Measurements from ENCODE around the gene MACF1. TPM values are rescaled to one million over a fixed set of nuclear protein-coding genes. Genes with fewer than 3 reads are reported as not detected.
"Not testable (repeated sequence)": the region's sequence is repeated elsewhere in the genome, so short reads cannot be mapped to it uniquely, and the experiment has no call there.

MACF1 gene
- total and polyA plus RNA-seq, 8 donors = 49.8 to 161 (median 89.1) TPM

GRCh38 chr1:39199593-39199992, 4.9 kb upstream of the MACF1 start:
- no peak for DNase-seq
- Histone ChIP-seq H3K27ac (peak overlapping the region in 1 of 4 donors; percentile 19), H3K4me1 (peaks cover 6 to 32% (median 6%) of the 10 kb centered on the region in 3 donors), H3K9me3 (no peaks in the 10 kb centered on the region), H3K36me3 (no peaks in the 10 kb centered on the region), H3K4me3 (no peak overlapping the region), H3K27me3 (no peaks in the 10 kb centered on the region)
- TF ChIP-seq CTCF (IDR thresholded peaks at IDR 0.05) = no peak
- 77 to 90% methylated on average over 1 of the region's 1 CpG for WGBS, 2 donors
- ATAC-seq = no peak
- no peak for FAIRE-seq
- intact Hi-C loops (cut with DNase I) = loop anchor here in 1 of 3 donors (10.0 kb wide), 1 partner anchor 55 kb away; no protein-coding TSS in a partner anchor

- Histone ChIP-seq H3K27ac (peak overlapping the region in 3 of 4 donors; percentile 29 to 80 (median 59)), H3K27me3 (no peaks in the 10 kb centered on the region), H3K4me1 (peaks cover 0 to 6% (median 5%) of the 10 kb centered on the region in 3 donors), H3K4me3 (peak overlapping the region in 1 of 4 donors; percentile 14), H3K36me3 (no peaks in the 10 kb centered on the region), H3K9me3 (no peaks in the 10 kb centered on the region)
- WGBS, 2 donors = 72 to 73% methylated on average over 4 of the region's 4 CpGs
- DNase-seq (peak in 1 of 6 donors; percentile 38), FAIRE-seq (no peak), ATAC-seq (peak in 3 of 4 donors; percentile 57 to 81 (median 80))
- TF ChIP-seq CTCF (IDR thresholded peaks at IDR 0.05) = no peak
- intact Hi-C loops (cut with DNase I) = no loop called here
Observed at GRCh38 chr1:39205102-39205780, 746 bp downstream of the MACF1 start.

GRCh38 chr1:39205781-39206464, 1.4 kb downstream of the MACF1 start:
- peak overlapping the region in 1 of 4 donors; percentile 9 for H3K4me3 ChIP-seq

GRCh38 chr1:39208360-39208759, 3.9 kb downstream of the MACF1 start:
- H3K27ac ChIP-seq; intact Hi-C loops (cut with DNase I); FAIRE-seq; H3K4me3 ChIP-seq; DNase-seq; ATAC-seq; H3K27me3 ChIP-seq; H3K36me3 ChIP-seq; H3K9me3 ChIP-seq; H3K4me1 ChIP-seq: not testable (repeated sequence)
- WGBS, 2 donors = 94% methylated on average over 12 of the region's 12 CpGs

More at GRCh38 chr1:39205781-39206464, 1.4 kb downstream of the MACF1 start:
- no peak for TF ChIP-seq CTCF (IDR thresholded peaks at IDR 0.05)
- Histone ChIP-seq H3K27me3 (no peaks in the 10 kb centered on the region), H3K27ac (peak overlapping the region in 2 of 4 donors; percentile 59 to 80), H3K36me3 (no peaks in the 10 kb centered on the region), H3K4me1 (peaks cover 0 to 6% (median 3%) of the 10 kb centered on the region in 3 donors), H3K9me3 (no peaks in the 10 kb centered on the region)
- ATAC-seq = no peak
- no peak for FAIRE-seq
- intact Hi-C loops (cut with DNase I) = no loop called here
- WGBS, 2 donors = 48 to 50% methylated on average over 3 of the region's 3 CpGs
- DNase-seq = no peak

GRCh38 chr1:39210649-39211048, 6.2 kb downstream of the MACF1 start:
- no peak for TF ChIP-seq CTCF (IDR thresholded peaks at IDR 0.05)
- WGBS, 2 donors = 97 to 99% methylated on average over 3 of the region's 3 CpGs
- intact Hi-C loops (cut with DNase I) = no loop called here
- DNase-seq (no peak), FAIRE-seq (no peak), ATAC-seq (no peak)
- Histone ChIP-seq H3K36me3 (no peaks in the 10 kb centered on the region), H3K27ac (no peak overlapping the region), H3K9me3 (no peaks in the 10 kb centered on the region), H3K4me1 (peaks cover 12 to 24% (median 18%) of the 10 kb centered on the region in 3 donors), H3K4me3 (no peak overlapping the region), H3K27me3 (no peaks in the 10 kb centered on the region)

All from pancreas (tissue), 10 donors.